Measurements from ENCODE around the gene ZNF324. TPM values are rescaled to one million over a fixed set of nuclear protein-coding genes. Genes with fewer than 3 reads are reported as not detected.
A peak's percentile ranks its signal among the peaks of the same experiment; 100 is the strongest.
"Not testable (repeated sequence)": the region's sequence is repeated elsewhere in the genome, so short reads cannot be mapped to it uniquely, and the experiment has no call there.

ZNF324 gene
- total and polyA plus RNA-seq, 8 donors, result 7.1 to 10.1 (median 8.6) TPM

- no peak overlapping the region for H3K27ac ChIP-seq
- intact Hi-C loops (cut with DNase I), result no loop called here
- ATAC-seq, result no peak
- H3K4me3 ChIP-seq, result no peak overlapping the region
- H3K27me3 ChIP-seq, result no peaks in the 10 kb centered on the region
- peaks cover 0 to 25% of the 10 kb centered on the region in 2 donors for H3K36me3 ChIP-seq
- peaks cover 4 to 10% of the 10 kb centered on the region in 2 donors for H3K4me1 ChIP-seq
- TF ChIP-seq CTCF (IDR thresholded peaks at IDR 0.05), result no peak
- H3K9me3 ChIP-seq, result no peaks in the 10 kb centered on the region
- no peak for DNase-seq
Observed at GRCh38 chr19:58480481-58480830, 13.6 kb downstream of the ZNF324 start.

DNA sequence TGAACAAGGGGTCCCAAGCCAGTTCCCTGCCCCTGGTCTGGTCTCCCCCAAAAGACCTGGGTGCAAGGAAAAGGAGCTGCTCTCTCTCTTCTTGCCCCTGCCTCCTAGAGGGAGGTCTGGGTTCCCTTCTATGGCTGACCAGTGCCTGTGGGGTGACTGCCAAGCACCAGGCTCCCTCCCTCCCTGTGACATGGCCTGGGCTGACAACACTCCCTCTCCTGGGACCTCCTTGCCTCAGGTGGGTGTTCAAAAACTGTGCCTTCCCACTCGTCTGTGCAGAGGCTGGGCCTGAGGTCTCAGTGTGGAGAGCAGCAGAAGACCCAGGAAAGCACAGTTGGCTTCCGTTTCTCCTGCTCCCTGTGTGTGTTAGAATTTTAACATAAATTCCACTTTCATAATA lies 14.0 kb downstream of the ZNF324 start:
- H3K4me3 ChIP-seq, result no peak overlapping the region
- intact Hi-C loops (cut with DNase I), result no loop called here
- H3K27me3 ChIP-seq, result no peaks in the 10 kb centered on the region
- no peak overlapping the region for H3K27ac ChIP-seq
- peaks cover 0 to 25% of the 10 kb centered on the region in 2 donors for H3K36me3 ChIP-seq
- peaks cover 4 to 9% of the 10 kb centered on the region in 2 donors for H3K4me1 ChIP-seq
- DNase-seq (no peak), ATAC-seq (no peak)
- no peak for TF ChIP-seq CTCF (IDR thresholded peaks at IDR 0.05)
- H3K9me3 ChIP-seq, result no peaks in the 10 kb centered on the region

DNA sequence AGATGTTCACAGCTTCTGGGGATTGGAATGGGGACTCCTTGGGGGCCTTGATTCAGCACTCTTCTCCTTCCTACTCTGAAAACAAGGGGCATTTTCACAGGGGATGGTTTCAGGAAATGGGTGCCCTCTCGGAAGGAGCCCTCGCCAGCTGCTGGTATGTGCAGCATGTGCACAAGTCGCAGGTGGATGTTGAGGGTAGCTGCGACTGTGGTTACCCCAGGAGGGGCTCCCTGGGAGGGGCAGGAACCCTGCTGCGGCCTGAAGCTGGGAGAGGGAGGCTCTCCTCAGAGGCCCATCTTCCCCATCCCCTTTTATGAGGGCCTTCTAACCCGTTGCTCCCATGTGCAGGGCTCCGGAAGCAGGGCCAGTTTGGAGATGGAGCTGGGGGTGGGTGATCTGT lies 15.5 kb downstream of the ZNF324 start:
- Histone ChIP-seq H3K36me3 (peaks cover 0 to 25% of the 10 kb centered on the region in 2 donors), H3K4me3 (no peak overlapping the region), H3K4me1 (no peaks in the 10 kb centered on the region), H3K9me3 (no peaks in the 10 kb centered on the region), H3K27me3 (no peaks in the 10 kb centered on the region), H3K27ac (no peak overlapping the region)
- no peak for TF ChIP-seq CTCF (IDR thresholded peaks at IDR 0.05)
- no peak for ATAC-seq
- intact Hi-C loops (cut with DNase I), result no loop called here
- no peak for DNase-seq

GRCh38 chr19:58483776-58484175 lies 16.9 kb downstream of the ZNF324 start:
- ATAC-seq (no peak), DNase-seq (no peak)
- no peak for TF ChIP-seq CTCF (IDR thresholded peaks at IDR 0.05)

DNA sequence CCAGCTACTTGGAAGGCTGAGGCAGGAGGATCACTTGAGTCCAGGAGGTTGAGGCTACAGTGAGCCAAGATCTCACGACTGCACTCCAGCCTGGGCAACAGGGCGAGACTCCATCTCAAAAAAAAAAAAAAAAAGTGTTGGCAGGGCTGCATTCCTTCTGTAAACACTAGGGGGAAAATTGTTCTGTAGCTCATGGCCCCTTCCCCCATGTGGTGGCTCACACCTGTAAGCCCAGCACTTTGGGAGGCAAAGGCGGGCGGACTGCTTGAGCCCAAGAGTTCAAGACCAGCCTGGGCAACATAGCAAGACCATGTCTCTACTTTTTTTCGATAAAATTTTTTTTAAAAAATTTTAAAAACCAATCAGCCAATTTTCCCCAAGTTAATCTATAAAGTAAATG lies 17.5 kb downstream of the ZNF324 start:
- peaks cover 0 to 22% of the 10 kb centered on the region in 2 donors for H3K36me3 ChIP-seq
- H3K9me3 ChIP-seq; ATAC-seq; H3K4me3 ChIP-seq; DNase-seq; H3K4me1 ChIP-seq; H3K27ac ChIP-seq; intact Hi-C loops (cut with DNase I); H3K27me3 ChIP-seq: not testable (repeated sequence)

More at GRCh38 chr19:58483776-58484175, 16.9 kb downstream of the ZNF324 start:
- Histone ChIP-seq H3K9me3 (no peaks in the 10 kb centered on the region), H3K4me1 (no peaks in the 10 kb centered on the region), H3K27ac (no peak overlapping the region), H3K4me3 (no peak overlapping the region), H3K27me3 (no peaks in the 10 kb centered on the region), H3K36me3 (peaks cover 0 to 25% of the 10 kb centered on the region in 2 donors)
- intact Hi-C loops (cut with DNase I), result no loop called here

- no peak for TF ChIP-seq CTCF (IDR thresholded peaks at IDR 0.05)
- Histone ChIP-seq H3K27me3 (no peaks in the 10 kb centered on the region), H3K9me3 (no peaks in the 10 kb centered on the region), H3K36me3 (no peaks in the 10 kb centered on the region), H3K4me1 (no peaks in the 10 kb centered on the region), H3K4me3 (no peak overlapping the region), H3K27ac (no peak overlapping the region)
- peak in 1 of 4 donors; percentile 43 for DNase-seq
- intact Hi-C loops (cut with DNase I), result no loop called here
- ATAC-seq, result no peak
Observed at GRCh38 chr19:58491393-58491792, 24.5 kb downstream of the ZNF324 start.

Measured in left lung (tissue), 10 donors.